C1 segment of cervical spinal cord (tissue), 14 donors: ENCODE results near the gene DPP10.
"Not testable (repeated sequence)": the region's sequence is repeated elsewhere in the genome, so short reads cannot be mapped to it uniquely, and the experiment has no call there.

Experiments used
- DNase-seq, 14 donors: peaks; one replicate each; lab custom pipeline; 2025; lab: John Stamatoyannopoulos, UW

DPP10 gene

DNA sequence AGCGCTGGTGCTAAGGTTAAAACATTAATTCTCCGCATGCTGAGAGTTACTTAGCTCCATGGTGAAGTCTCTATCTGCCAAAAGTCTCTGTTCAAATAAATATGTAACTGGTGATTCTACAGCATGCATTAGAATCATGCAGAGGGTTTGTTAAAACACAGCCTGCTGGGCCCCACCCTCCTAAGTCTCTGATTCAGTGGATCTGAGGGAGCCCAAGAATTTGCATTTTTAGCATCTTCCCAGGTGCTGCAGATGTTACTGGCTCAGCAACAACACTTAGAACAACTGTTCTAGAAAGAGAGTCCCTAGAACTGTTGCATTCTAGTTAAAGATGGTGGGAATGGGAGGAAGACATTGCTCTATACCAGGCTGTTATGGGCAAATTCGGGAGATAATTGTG is 73.4 kb downstream of the DPP10 start:
- DNase-seq: no peak

DNA sequence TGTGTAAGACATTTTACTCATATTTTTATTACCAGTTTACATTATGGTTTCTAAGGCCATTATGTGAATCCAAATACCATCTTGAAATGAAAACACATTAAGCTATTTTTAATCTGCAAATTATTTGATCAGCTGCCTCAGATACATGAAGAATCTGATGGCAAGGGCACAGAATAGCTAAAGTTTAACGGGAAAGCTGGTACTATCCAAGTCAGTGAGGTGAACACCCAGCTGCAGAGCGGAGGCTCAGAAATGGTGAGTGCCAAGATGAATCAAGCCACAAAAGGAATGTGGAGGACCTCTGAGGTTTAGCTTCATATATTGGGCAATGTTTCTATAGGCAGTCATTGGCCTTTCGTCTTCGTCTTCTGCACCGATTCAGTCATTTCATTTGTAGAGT is 75.1 kb downstream of the DPP10 start:
- DNase-seq: no peak

DNA sequence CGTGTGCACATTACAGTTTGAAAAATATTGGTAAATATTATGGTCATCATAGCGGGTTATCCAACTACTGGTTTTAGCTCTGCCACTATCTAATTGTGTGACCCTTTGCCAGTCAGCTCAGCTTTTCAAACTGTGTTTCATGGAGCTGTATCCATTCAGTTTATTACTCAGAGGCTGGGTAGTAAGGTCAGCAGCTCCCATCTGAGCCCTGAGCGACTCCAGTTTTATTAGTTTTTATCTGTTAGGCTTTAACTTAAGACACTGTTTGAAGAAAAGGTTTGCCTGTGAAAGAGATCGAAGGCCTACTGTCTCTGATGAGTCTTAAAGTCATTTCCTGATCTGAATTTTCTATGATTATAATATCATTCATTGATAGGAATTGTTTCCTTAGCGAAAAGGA is 76.3 kb downstream of the DPP10 start:
- no peak for DNase-seq

DNA sequence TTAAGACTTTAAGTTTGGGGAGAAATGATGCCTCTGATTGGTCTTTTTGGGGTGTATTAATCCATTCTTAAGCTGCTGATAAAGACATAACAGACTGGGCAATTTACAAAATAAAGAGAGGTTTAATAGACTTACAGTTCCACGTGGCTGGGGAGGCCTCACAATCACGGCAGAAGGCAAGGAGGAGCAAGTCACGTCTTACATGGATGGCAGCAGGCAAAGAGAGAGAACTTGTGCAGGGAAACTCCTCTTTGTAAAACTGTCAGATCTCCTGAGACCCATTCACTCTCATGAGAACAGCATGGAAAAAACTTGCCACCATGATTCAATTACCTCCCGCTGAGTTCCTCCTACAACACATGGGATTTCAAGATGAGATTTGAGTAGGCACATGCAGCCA is 80.2 kb downstream of the DPP10 start:
- not testable (repeated sequence) for DNase-seq

DNA sequence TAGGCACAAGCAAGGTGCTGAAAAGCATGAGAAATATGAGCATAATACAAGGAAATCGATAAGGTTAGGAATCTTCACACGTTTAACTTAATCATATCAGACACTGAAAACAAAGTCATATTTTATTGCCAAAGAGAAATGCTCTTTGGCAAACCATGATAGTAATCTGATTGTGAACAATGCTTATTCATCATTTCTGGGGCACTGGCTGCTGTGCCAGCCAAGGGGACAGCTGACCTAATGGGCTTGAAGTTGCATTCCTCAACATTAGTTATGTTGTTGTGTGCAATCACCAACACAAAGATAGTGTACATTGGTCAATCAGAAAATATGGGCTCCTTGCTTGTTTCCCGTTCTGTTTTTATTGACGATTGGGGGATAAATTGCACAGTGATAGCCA is 83.5 kb downstream of the DPP10 start:
- no peak for DNase-seq

DNA sequence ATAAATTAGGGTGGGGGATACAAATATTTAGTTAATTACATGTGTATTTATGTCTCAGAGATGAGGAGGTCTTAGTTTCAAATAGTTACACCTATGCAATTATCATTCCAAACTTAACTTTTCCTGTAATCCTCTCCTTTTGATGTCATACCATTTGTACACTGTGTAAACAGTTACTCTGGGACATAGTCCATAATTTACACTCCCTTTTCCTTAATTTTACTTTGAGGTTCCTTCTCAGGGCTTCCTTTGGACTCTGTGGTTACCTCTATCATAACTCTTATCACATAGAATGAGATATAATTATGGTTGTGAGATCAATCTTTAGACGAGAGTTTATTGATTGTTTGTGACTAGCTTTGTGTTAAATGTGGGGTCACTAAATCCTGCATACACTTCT is 84.4 kb downstream of the DPP10 start:
- DNase-seq: no peak

DNA sequence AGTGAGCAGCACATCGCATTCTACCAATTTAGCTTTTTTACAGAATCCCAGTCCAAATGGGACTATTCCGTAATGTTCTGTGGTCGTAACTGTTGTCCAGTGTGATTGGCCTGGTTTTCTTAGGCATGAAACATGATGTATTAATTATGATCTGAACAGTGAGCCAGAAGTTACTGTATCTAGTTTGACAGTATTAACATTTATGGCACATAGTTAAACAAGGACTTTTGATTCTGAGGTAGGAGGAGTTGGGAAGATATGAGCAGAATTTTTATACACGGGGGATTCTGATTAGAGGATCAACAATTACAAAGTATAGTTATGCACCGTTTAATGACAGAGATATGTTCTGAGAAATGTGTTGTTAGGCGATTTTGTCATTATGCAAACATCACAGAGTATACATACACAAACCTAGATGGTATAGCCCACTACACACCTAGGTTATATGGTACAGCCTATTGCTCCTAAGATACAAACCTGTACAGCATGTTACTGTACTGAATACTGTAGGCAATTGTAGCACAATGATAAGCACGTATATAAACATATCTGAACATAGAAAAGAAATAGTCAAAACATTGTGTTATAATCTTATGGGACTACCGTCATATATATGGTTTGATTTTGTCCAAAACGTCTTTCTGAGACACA is 85.0 kb downstream of the DPP10 start:
- DNase-seq: no peak

DNA sequence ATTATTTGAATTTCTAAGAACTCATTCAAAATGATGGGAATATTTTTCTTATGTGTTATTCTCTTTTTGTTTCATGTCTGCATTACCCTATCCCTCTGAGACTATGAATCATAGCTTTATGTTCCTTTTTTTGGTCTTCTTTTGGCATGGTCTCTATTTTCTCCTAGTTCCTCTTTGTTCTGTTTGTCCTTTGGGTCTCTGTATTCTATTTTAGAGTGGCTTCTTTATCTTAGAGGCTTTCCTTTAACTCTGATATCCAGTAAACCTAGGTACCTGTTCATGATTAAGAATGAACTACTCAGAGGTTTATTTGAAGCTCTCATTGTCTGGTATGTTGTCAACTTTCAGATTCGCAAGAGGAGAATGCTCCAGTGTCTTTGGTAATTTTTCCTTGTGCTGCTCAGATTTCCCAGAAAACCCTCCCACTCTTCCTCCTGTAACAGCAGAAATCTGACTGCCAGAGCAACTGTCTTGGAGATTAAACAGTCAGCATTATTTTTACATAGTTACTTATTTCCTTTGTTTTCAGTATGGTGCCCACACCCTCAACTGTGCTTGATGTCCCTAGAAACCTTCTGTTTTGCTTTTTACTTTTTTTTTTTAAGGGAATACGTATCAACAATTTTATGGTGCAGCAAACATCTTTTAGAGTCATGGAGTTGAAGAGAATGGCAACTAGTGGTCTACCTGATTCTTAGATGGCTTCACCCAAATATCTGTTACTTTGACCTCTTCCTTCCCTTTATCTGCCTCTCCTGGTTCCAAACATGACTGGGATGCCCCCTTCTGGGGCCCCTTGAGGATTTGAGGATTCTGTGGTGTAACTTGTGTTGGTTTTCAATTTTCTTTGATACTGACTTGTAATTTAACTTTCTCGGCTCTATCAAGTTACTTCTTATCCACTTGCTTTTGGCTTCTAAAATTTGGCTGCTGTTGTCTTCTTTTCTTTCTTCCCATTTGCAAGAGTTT is 92.0 kb downstream of the DPP10 start:
- DNase-seq: no peak

DNA sequence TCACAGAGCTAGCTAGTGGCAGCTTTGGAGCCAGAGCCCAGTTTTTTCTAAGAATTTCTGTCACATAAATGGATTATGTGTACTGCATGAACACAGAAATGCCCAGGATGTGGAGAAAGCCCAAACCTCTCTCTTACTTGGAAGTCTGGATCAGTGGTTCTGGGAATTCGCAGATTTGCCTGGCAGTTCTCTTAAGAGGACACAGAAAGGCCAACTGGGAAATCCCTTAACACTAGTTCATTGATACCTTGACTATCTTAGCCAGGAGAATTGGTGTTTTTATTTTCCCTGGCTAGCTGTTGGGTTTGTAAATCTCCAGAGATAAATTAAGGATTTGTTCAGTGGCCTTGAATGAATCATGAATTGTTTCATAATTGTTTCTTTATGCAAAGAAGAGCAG is 95.3 kb downstream of the DPP10 start:
- DNase-seq: peak in 1 of 14 donors; percentile 34

DNA sequence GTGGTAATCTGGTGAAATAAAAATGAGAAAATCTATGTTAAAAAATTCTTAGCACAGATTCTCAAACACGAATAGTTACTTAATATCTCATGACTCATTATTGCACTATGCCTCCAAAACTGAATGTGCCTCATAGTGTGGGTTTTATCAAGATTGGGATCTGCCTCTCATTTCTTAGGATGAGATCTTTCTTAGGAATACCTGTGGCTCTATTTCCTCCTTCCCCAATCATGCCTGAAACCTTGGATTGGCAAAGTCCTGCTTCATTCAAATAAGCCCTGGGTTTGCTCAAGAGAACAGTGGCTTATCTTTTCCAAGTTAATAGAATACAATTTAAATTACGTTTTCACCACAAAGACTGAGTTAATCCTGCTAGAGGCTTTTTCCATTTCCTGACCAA is 100.3 kb downstream of the DPP10 start:
- no peak for DNase-seq

DNA sequence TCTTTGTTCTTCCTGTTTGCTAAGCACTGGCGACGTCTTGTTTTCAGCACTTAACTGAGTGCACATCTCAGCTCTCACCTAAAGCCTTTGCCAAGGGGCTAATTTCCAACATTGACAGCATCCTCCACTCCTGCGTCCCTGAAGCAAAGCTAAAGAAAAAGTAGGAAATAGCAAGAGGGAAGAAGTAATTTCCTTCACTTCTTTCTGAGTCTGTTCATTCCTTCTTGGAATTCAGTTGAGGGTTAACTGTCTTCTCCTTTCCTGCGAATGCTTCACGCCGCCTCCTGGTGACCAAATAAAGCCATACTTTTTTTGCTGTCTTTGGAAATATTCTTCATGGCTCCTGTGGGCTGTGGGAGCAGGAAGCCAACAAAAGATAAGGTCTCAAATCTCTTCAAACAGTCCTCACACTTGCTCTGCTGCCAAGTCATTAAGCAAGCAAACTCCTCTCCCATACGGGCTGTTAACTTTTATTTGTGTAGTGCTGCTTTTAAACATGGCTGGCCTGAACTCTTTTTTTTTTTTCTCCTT is 100.9 kb downstream of the DPP10 start:
- no peak for DNase-seq

DNA sequence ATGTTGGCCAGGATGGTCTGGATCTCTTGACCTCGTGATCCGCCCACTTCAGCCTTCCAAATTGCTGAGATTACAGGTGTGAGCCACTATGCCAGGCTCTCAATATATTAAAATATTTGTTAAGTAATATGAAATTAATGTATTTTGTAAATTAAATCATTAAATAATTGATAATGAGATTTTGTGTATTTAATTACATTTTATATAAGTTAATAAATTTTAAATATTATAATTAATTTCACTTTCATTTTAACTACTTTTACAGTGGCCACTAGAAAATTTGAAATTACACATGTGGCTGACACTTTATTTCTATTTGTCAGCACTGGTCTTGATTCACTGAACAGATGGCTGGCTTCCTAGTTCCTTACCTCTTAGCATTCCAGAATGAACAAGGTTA is 102.6 kb downstream of the DPP10 start:
- no peak for DNase-seq

DNA sequence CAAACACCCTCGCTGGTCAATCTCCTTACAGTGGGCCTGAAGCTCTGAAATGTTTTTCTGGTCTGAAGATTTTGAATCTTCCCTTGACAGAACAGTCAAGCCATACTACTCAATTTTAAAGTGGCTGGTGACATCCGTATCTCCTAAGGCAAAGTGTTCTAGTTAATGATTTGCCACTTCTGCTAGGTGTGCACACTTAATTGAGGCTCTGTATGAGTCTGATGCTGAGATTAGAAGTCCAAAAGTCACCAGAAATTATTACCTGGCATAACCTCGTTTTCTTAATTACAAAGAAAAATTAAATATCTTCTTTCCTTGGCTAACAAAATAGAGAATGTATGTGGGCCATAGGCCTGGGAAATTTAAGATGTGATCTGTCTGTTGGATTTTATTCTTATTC is 104.1 kb downstream of the DPP10 start:
- no peak for DNase-seq

DNA sequence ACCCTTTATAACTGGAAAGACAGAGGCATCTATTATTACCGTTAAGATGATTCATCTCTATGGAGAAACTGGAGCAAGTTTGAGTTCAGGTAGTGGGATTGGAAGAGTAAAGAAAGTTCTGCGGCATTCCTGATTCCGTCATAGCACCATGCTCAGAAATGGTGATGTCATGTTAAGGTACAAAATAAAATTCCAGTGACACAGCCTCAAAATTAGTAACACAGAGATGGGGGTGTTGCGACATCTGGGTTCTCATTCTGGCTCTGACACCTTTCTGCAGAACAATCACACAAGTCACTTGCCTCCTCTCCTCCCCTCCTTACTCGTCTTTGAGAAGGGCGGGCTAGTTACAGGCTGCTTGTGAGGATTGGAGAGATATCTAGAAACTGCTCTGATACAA is 105.7 kb downstream of the DPP10 start:
- DNase-seq: no peak

DNA sequence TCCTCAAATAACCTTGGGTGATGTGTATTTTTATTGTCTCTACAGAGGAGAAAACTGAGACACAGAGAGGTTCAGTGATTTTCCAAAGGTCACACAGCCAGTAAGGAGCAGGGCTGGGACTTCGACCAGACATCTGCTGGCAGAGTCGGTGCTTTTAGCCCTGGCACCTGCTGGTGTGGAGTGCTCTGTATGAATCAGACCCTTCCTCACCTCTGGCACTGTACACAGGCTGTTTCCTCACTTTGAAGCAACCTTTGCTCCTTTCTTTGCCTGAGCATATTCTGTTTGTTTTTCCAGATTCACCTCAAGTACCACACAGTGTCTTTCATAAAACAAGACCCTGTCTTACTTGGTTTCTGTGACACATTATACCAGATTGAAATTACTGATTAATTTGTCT is 107.9 kb downstream of the DPP10 start:
- DNase-seq: no peak

DNA sequence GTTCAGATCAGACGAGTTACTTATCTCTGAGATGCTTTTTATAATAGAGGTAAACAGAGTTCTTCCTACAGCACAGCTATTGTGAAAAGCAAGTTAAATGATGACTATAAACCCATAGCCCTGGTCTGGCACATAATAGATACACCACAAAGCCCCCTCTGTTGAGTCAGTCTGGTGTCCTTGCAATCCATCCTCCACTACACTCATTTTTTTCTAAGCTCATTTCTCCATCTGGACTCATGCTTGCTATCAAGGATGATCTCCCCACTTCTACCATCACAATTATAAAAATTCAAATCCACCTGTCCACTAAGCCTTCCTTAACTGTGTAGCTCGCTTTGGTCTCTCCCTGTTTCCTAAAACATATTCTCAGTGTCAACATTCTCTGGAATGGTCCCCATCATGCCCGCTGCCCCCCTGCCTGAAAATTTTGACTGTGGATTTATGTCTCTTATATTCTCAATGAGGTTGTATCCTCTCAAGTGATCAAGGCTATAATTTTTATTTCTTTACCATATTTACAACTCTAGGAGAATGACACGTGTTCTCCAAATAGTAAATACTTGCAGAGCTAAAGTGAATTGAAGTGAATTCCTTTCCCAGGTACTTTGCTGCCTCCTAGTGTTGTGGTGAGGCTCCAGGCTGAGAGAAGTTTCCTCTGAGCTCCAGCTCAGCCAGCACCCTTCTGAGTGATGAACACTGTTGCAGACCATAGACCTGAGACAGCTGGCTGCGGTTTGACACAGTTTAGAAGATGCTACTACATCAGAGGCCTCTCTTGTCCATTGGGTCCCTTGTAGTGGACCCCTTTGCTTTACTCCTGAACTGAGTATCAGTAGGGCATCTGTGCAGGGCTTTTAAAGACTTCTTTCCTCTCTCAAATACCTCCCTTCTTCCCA is 108.7 kb downstream of the DPP10 start:
- peak in 1 of 14 donors; percentile 1 for DNase-seq

DNA sequence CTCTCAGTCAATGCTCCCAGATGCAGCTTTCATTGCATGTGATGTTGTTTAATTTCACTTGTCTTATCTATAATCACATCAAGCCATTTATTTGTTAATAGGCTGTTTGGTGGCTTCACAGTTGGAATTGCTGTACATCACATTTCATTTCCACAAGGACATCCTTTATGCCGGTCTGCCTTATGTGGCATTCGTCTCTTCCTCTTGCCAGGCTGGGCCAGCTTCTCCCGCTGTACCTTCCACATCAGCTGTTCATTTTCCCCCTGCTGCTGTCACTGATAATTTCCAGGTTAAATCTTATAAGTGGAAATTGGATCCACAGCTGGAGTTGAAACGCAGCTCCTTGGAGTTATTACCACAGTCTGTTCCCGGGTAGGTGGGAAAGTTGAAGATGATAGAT is 110.6 kb downstream of the DPP10 start:
- no peak for DNase-seq

DNA sequence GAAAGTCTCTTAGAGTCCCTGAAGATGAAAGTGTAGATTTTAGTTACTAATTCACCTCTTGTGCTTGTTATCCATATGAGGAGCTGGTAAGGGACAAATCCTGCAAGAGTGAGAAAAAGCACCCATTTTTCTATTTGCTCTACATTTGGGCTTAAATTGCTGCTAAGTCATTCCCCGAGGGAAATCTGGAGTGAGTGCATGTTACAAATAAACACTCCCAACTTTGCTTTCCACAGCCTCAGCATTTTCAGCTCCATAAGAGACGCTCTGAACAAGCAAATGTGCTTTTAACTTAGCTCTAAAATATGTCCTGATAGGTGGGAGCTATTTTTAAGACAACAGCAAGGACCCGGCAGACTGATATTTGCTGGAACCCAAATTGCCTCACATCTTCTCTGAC is 126.7 kb downstream of the DPP10 start:
- no peak for DNase-seq

DNA sequence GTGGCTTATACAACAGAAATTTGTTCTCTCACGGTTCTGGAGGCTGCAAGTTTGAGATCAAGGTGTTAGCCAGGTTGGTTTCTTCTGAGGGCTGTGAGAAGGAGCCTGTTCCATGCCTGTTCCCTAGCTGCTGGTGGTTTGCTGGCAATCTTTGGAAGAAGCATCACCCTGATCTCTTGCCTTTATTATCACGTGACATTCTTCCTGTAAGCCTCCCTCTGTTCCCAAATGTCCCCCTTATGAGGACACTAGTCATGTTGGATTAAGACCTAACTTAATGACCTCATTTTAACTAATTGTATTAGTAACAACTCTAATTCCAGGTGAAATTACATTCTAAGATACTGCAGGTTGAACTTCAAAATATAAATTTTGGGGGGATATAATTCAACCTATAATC is 135.2 kb downstream of the DPP10 start:
- no peak for DNase-seq

DNA sequence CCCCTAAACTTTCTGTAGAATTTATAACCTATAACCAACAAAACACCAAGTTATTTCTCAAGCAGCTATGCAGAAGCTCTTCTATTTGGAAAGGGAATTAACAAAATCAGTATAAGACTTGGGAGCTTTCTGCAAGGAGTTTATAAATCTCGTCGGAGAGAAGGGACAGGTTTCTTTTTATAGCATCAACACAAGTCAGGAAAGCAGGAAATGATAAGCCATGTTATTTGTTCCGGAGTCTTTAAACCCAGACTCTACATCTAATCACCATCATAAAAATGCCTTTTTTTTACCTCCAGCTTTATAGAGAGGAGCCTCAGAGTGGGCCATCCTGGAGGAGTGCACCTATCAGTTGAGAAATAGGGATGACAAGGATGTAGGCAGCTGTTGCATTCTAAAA is 137.1 kb downstream of the DPP10 start:
- DNase-seq: no peak

DNA sequence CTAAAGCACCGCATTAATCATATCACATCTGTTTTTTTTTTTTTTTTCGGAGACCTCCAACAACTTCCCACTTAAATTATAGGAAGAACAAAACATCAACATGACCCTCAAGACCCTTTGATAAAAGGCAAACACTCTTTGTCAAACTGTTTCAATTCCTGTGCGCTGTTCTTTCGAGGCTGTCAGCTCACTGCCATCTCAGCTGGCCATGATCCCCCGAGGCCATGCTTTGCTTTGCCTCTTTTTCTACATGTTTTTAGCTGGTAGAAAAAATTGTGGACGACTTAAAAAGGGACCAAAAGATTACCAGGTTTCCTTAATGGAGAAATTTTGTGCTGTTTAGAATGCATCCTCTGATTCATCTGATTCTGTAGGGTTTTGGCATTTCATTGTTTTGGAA is 138.2 kb downstream of the DPP10 start:
- no peak for DNase-seq

DNA sequence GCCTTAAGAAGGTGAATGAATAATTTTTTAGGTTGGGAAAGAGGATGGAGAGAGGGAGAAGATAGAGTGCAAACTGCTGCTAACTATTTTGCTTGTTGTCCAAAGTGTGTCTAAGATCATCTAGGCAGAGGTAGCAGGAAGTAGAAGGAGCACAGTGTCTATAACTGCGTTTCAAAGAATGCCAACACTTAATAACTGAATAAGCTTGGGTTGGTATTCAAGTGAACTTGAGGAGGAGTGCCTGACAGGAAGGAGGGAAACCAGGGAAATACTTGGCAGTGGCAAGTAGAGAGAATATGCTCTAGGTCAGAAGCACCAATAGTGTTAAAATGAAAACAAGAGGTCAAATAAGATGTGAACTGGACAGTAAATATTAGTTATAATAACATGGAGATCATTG is 155.9 kb downstream of the DPP10 start:
- no peak for DNase-seq
